Medulla oblongata (tissue), 1 donor: Measurements from ENCODE around the gene S100A4.
"Not testable (repeated sequence)": the region's sequence is repeated elsewhere in the genome, so short reads cannot be mapped to it uniquely, and the experiment has no call there.

Experiments
- DNase-seq: peaks from one replicate; pipeline ENCODE4 v3.0.0-alpha.2; 2015; ENCODE audit errors: extremely low spot score

Gene S100A4

DNA sequence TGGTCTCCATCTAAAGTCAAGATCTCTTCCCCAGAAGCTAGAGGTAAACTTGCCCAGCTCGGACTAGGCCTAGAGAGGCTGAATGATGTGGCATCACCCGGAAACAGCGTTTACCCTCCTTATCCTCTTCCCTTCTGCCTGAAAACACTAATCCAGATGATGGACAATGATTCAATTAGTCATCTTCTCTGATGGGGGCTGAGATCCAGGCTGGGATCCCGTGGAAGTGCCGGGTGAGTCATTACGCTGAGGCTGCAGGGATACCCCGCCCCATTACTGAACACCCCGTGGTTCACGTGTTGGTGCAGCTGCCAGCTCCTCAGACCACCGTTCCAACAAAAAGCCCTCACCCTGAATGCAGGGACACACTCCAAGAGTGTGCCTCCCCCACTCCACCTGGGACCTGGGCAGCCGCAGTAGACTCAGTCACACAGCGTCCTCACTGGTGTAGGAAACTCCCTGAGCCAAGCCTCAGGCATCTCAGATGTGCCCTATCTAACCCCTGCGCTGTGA, 11.9 kb downstream of the S100A4 start:
- DNase-seq, result no peak

DNA sequence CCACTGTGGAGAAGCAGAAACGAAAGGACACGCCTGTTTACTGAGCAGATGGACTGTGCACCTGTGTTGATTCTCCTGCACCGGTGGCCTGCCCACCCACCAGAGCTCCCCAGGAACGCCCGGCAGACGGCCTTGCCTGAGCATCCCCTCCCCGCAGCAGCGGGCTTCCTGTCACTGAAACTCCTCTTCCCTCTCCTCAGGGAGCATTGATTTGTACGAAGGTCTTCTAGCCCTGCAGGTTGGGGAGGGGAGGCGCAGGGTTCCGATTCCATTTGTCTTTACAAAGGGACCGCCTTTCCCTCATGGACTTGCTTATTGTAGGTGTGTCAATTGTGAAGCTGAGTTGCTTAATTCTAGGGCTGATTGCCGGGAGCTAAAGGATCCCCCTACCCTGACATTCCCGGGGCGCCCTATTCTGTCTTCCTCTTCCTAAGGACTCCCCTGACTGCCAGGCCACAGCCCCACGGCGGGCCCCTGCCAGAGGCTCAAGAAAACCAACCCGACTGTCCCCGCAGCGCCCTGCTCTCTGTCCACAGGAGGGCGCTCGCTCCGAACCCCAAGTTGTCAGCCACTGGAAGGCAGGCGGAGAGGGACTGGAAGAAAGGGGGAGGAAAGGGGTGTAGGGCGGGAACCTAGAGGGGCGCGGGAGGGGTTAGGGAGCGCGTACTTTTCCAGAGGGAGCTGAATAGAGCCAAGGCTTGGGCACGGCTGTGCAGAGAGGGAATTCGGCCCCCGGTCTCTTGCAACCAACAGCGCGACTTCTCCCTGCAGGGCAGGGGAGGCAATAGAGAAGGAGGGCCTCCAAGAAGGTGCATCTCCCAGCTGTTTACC, 12.6 kb downstream of the S100A4 start:
- DNase-seq, result peak; percentile 93

- DNase-seq, result no peak
Observed at GRCh38 chr1:153532181-153532580, 13.4 kb downstream of the S100A4 start.

- no peak for DNase-seq
Observed at GRCh38 chr1:153531638-153532037, 14.0 kb downstream of the S100A4 start.

DNA sequence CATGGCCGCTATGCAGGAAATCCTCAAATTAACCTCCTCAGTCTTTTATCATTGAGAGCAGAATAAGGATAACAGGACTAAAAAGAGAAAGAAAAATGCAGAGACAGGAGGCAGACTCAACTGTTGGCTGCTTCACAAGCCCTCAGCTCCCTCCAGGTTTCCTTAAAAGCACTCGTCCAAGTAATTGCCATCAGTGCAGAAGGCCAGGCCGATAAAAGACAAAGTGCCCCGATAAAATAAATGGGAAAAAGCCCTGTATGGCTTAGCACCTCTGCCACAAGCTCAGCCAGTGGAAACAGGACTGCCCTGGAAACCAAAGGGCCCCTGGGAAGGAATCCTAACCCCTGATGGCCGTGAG, 17.9 kb downstream of the S100A4 start:
- DNase-seq, result no peak

DNA sequence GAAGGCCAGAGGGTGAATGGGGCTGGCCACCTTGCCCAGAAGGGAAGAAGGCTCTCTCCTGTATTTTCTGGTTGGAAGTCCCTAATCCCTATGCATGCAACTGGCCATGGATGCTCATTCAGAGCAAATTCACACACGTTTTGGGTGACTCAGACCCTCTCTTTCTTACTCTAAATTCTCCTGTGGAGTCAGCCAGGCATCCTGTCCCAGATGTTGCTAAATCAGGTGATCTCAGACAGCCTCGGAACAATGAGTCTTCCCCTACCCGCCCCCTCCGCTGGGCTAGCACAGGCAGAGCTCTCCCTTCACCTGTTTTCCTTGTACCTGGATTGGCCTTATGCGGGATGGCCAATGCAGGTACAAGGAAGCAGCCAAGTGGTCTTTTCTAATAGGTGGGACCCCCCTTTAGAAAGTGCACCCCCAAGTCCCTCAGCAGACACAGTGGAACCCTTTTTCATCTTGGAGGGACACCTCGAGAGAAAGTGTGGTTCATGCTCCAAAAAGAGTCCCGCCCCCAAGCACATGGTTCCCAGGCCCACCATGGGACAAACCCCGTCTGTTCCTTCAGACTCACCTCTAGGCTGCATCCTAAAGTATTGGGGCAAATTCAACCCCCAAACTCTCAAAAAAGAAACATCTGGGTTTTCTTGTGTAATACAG, 18.5 kb downstream of the S100A4 start:
- no peak for DNase-seq

DNA sequence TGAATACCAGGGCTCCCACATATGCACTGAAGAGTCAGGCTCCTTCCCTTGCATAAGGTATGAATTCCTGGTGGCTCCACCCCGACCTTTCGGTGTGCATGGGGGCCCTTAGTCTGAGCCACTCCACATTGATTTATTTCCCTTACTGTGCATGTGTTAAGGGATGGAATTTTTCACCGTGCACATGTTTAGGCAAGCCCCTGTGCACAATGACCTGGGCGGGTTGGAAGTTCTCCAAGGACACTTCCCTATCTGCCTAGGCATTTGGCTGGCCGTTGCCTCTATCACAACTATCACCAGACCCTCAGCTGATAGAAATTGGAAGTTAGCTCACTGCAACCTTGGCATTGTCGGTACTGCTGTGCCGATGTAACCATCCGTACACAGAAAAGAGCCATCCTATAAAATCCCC, 19.5 kb downstream of the S100A4 start:
- no peak for DNase-seq

- no peak for DNase-seq
Observed at GRCh38 chr1:153525088-153525728, 20.4 kb downstream of the S100A4 start.

DNA sequence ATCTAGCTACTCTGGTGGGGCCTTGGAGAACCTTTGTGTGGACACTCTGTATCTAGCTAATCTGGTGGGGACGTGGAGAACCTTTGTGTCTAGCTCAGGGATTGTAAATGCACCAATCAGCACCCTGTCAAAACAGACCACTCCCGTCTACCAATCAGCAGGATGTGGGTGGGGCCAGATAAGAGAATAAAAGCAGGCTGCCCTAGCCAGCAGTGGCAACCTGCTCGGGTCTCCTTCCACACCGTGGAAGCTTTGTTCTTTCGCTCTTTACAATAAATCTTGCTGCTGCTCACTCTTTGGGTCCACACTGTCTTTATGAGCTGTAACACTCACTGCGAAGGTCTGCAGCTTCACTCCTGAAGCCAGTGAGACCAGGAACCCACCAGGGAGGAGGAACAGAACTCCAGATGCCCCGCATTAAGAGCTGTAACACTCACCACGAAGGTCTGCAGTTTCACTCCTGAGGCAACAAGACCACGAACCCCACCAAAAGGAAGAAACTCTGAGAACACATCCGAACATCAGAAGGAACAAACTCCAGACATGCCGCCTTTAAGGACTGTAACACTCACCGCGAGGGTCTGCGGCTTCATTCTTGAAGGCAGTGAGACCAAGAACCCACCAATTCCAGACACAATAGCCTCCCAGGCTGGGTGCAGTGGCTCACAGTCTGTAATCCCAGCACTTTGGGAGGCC, 23.1 kb downstream of the S100A4 start:
- not testable (repeated sequence) for DNase-seq

- DNase-seq, result not testable (repeated sequence)
Observed at GRCh38 chr1:153521808-153522207, 23.8 kb downstream of the S100A4 start.

DNA sequence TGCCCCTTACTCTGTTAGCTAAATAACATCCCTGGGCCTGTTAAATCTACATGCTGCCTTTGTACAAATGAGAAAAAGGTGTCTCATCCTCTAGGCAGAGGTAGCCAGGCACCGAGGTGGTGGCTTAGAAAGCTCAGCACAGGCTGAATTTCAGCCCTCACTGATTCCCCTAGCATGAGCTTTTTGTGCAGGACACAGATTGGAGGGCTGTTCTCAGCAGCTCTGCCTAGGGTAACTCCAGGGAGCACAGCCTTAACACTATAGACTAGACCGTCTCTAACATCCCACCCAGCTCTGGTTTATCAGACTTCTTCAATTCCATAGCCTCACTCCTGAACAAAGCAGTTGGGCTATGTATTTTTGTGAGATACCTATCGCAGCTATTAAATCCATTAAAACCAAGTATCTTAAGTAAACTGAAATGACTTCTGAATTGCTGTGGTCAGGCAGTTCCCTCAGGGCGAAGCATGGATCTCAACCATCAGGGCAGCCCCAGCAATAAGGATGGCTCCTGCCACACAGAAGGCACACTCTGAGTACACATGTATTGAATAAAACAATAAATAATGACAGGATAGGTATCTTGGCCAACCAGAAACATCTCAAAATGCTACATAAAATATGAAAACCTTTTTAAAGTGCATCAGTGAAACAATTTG, 24.7 kb downstream of the S100A4 start:
- no peak for DNase-seq

GRCh38 chr1:153520137-153520691, 25.4 kb downstream of the S100A4 start:
- DNase-seq, result not testable (repeated sequence)

GRCh38 chr1:153519242-153519641, 26.4 kb downstream of the S100A4 start:
- no peak for DNase-seq

DNA sequence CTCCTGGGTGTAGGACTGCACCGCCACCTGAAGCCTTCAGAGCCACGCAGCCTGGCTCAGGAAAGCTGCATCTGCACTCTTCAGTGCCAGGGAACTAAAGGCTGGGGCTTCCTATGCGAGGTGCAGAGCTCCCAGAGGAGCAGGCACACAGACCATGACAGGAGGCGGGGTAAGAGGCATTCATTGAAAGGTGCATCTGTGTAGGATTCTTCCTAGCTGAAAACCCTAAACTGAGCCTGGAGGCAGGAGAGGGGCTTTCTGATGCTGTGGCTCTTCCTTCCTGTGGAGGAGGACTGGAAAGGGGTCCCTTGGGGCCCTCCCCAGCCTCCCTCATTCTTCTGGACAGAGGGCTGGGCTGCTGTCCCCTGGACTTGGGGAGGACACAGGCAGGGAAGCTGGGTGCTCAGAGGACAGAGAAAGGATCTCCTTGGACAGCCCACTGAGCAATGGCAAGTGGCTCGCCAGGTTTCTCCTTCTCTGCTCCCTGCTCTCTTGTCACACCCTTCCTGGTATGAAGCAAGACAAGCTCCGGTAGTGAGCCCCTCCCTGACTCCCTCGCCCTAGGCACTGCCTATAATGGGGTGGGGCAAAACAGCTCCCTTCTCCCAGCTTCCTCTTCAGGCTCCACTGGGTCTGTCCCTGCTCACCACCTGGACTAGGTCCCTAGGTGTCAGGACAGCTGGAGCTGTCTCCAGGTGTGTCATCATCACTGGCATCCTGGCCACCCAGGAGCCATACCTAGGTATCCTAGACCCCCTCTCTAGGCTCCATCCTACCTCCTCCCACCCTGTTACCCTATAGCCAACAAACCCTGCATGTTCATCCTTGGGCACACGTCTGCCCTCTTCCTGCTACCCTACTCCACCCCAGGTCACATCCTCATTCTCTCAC, 29.9 kb downstream of the S100A4 start:
- DNase-seq, result no peak

- DNase-seq, result no peak
Observed at GRCh38 chr1:153513666-153514065, 31.9 kb downstream of the S100A4 start.

DNA sequence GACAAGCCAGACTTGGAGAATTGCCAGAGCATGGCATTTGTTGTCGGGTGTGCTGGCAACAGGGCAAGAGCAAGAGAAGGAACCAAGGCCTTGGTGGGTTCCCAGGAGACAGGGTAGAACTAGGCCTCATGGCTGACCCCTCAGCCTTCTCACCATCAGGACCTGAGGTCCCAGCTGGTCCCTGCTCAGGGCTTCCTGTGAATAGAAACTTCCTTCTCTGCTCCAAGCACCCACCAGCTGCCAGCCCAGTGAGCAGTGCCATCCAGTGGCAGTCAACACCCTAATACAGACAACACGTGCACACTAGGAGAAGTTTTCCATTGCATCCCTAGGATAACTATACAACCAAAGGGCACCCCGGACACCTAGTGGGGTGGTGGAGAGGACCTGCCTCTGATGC, 32.6 kb downstream of the S100A4 start:
- DNase-seq, result no peak

- DNase-seq, result peak; percentile 76
Observed at GRCh38 chr1:153510984-153511410, 34.6 kb downstream of the S100A4 start.

GRCh38 chr1:153509729-153510354, 35.8 kb downstream of the S100A4 start:
- peak; percentile 38 for DNase-seq

GRCh38 chr1:153509036-153509435, 36.6 kb downstream of the S100A4 start:
- DNase-seq, result no peak
